ENCODE data around the gene TRAK1.
"Not testable (repeated sequence)": the region's sequence is repeated elsewhere in the genome, so short reads cannot be mapped to it uniquely, and the experiment has no call there.

TRAK1 gene

GRCh38 chr3:42090973-42091731 lies at the start of gene TRAK1:
TRAK1 (plus strand) TSS chr3:42091357; CDS start chr3:42091470, 113 bp downstream.
- DNase-seq (ENCODE audit: low read depth in 2 of 2): no peak

- no peak for DNase-seq (ENCODE audit: low read depth in 2 of 2)
Measured at GRCh38 chr3:42042747-42043098, 48.4 kb upstream of the TRAK1 start.

GRCh38 chr3:42043099-42043813 lies 47.9 kb upstream of the TRAK1 start:
- DNase-seq (ENCODE audit: low read depth in 2 of 2): no peak

- DNase-seq (ENCODE audit: low read depth in 2 of 2): no peak
Measured at GRCh38 chr3:42045708-42046243, 45.4 kb upstream of the TRAK1 start.

GRCh38 chr3:42048526-42048925 lies 42.6 kb upstream of the TRAK1 start:
- DNase-seq (ENCODE audit: low read depth in 2 of 2): not testable (repeated sequence)

- DNase-seq (ENCODE audit: low read depth in 2 of 2): no peak
Measured at GRCh38 chr3:42050126-42050525, 41.0 kb upstream of the TRAK1 start.

GRCh38 chr3:42051384-42052131 lies 39.6 kb upstream of the TRAK1 start:
- DNase-seq (ENCODE audit: low read depth in 2 of 2): no peak

- no peak for DNase-seq (ENCODE audit: low read depth in 2 of 2)
Measured at GRCh38 chr3:42052132-42052483, 39.0 kb upstream of the TRAK1 start.

- no peak for DNase-seq (ENCODE audit: low read depth in 2 of 2)
Measured at GRCh38 chr3:42052484-42053351, 38.4 kb upstream of the TRAK1 start.

- DNase-seq (ENCODE audit: low read depth in 2 of 2): no peak
Measured at GRCh38 chr3:42053476-42053875, 37.7 kb upstream of the TRAK1 start.

- DNase-seq (ENCODE audit: low read depth in 2 of 2): no peak
Measured at GRCh38 chr3:42055291-42055690, 35.9 kb upstream of the TRAK1 start.

- DNase-seq (ENCODE audit: low read depth in 2 of 2): no peak
Measured at GRCh38 chr3:42056840-42057239, 34.3 kb upstream of the TRAK1 start.

GRCh38 chr3:42057561-42058211 lies 33.5 kb upstream of the TRAK1 start:
- DNase-seq (ENCODE audit: low read depth in 2 of 2): no peak

GRCh38 chr3:42061025-42061712 lies 30.0 kb upstream of the TRAK1 start:
- DNase-seq (ENCODE audit: low read depth in 2 of 2): no peak

- DNase-seq (ENCODE audit: low read depth in 2 of 2): no peak
Measured at GRCh38 chr3:42061713-42062380, 29.3 kb upstream of the TRAK1 start.

GRCh38 chr3:42062464-42062863 lies 28.7 kb upstream of the TRAK1 start:
- no peak for DNase-seq (ENCODE audit: low read depth in 2 of 2)

- no peak for DNase-seq (ENCODE audit: low read depth in 2 of 2)
Measured at GRCh38 chr3:42063888-42064287, 27.3 kb upstream of the TRAK1 start.

GRCh38 chr3:42066516-42067181 lies 24.5 kb upstream of the TRAK1 start:
- DNase-seq (ENCODE audit: low read depth in 2 of 2): no peak

GRCh38 chr3:42067326-42067725 lies 23.8 kb upstream of the TRAK1 start:
- no peak for DNase-seq (ENCODE audit: low read depth in 2 of 2)

Measured in stimulated activated CD4-positive, alpha-beta T cell treated with anti-CD3 and anti-CD28 coated beads, Interleukin-1b, Interleukin-23, amount 100 ng/mL, for 4 hours (primary cell).